ENCODE measurements around the gene C11orf52. TPM values are rescaled to one million over a fixed set of nuclear protein-coding genes. Genes with fewer than 3 reads are reported as not detected.

Gene C11orf52, protein sequence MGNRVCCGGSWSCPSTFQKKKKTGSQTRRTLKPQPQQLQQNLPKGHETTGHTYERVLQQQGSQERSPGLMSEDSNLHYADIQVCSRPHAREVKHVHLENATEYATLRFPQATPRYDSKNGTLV
- total RNA-seq (2021): 4.0 and 4.4 TPM in 2 replicates
- long read RNA-seq, transcript C11orf52-201 (4 exons, 1,141 nt): major isoform, 7 of 9 reads
- long read RNA-seq, partial matches to known transcripts: 0 of 9 reads
- long read RNA-seq, other reads (novel, unspliced or antisense): 2 of 9 reads

DNA sequence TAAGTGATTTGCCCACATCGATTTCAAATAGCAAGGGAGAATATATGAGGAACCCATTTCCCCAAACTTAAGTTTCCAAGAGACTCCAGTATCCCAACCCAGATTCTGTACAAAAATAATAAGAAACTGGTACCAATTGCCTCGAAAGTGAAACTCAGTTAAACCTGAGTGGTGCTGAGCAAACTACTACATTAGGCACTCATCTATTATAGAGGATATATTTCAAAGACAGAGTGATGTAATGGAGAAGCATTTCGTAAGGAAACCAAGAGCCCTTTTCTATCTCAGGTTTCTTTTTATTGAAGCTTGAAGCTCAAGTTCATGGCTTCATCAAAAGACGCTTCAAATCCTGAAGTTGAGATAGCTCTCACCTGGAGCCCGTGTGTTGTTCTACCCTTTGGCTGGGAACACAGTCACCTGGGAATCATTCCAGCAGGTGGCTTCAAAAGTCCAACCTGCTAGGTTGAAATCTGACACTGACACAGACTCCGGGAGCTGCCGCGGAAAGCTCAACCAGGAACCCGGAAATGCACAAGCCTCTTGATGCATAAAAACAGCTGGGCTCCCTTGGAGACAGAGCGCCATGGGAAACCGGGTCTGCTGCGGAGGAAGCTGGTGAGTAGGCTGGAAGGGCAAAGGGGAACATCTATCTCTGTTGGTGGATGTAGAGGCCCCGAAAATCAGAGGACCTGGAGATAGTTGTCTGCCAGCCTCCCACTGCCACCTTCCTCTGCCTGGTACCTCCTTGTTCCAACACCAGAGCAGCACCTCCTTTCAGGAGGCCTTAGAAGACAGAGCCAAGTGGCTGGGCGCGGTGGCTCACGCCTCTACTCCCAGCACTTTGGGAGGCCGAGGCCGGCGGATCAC, at the start of gene C11orf52:
TSS of gene C11orf52 (plus strand) at position 524 of the 867 bp plus-strand sequence. CDS start at position 584, 60 bp downstream.
- H3K9ac ChIP-seq (ENCODE audit: extremely low read depth, insufficient read length, low read length): peak within 1 kb of the TSS; percentile 9
- peak; percentile 94 for DNase-seq
- H2BK15ac ChIP-seq (ENCODE audit: low read depth, low read length): no peak within 1 kb of the TSS
- no peaks in the 10 kb centered on the region for H3K23me2 ChIP-seq (ENCODE audit: insufficient read length, low read depth, low read length, poor library complexity, severe bottlenecking)
- no peak within 1 kb of the TSS for H3K27ac ChIP-seq (ENCODE audit: insufficient read length, low read depth, low read length)
- H4K5ac ChIP-seq (ENCODE audit: insufficient read length, low read depth, low read length): no peak within 1 kb of the TSS
- H2BK5ac ChIP-seq (ENCODE audit: insufficient read length, low read length): no peak within 1 kb of the TSS
- Mint-ChIP-seq H3K27ac (peak within 1 kb of the TSS in 2 of 3 experiments; percentile 78 to 89; a peak in 4 of 7 replicates), H3K27me3 (ENCODE audit: low read depth) (no peaks in the 10 kb centered on the region), H3K36me3 (ENCODE audit: insufficient read depth in 1 of 3, low read depth in 3 of 3) (no peaks in the 10 kb centered on the region), H3K4me1 (peaks cover 25 to 30% of the 10 kb centered on the region in 2 experiments), H3K9me3 (no peaks in the 10 kb centered on the region), H3K4me3 (peak within 1 kb of the TSS; percentile 58 to 62; a peak in 4 of 5 replicates)
- H4K91ac ChIP-seq (ENCODE audit: insufficient read length, low read depth, low read length): no peak within 1 kb of the TSS
- H3K4ac ChIP-seq (ENCODE audit: low read depth, low read length): no peak within 1 kb of the TSS
- H3K23ac ChIP-seq (ENCODE audit: insufficient read length, low read depth, low read length): no peak within 1 kb of the TSS
- no peak within 1 kb of the TSS for H2AK5ac ChIP-seq (ENCODE audit: insufficient read length, low read length)
- H4K8ac ChIP-seq (replicated peaks; ENCODE audit: insufficient read length, low read depth, low read length): no peak within 1 kb of the TSS
- peak within 1 kb of the TSS; percentile 28 for H3K4me2 ChIP-seq (ENCODE audit: insufficient read depth, insufficient read length, low read length)
- H2BK12ac ChIP-seq (ENCODE audit: insufficient read length, low read depth, low read length): peak within 1 kb of the TSS; percentile 51
- peak within 1 kb of the TSS; percentile 32; the same call in 1 of the 2 replicates for H3K14ac ChIP-seq (ENCODE audit: insufficient read depth, low read length)
- H3K9me3 ChIP-seq (ENCODE audit: control insufficient read depth, low read depth, low read length): no peaks in the 10 kb centered on the region
- no peak within 1 kb of the TSS for H3K56ac ChIP-seq (ENCODE audit: insufficient read length, low read depth, low read length)
- peak within 1 kb of the TSS; percentile 50 for H3K18ac ChIP-seq (ENCODE audit: insufficient read length, low read depth, low read length)
- H3K27me3 ChIP-seq (ENCODE audit: insufficient read depth, low read length): no peaks in the 10 kb centered on the region
- H3K79me2 ChIP-seq (ENCODE audit: insufficient read depth, low read length): no peaks in the 10 kb centered on the region
- no CpG with 5 or more reads among the region's 19 CpGs for WGBS (ENCODE audit: extremely low coverage, insufficient read length, low lambda C conversion rate)
- H4K20me1 ChIP-seq (ENCODE audit: control insufficient read depth, insufficient read depth, insufficient read length): no peaks in the 10 kb centered on the region
- no peaks in the 10 kb centered on the region for H3K4me1 ChIP-seq (ENCODE audit: insufficient read depth, low read length)
- no peak within 1 kb of the TSS for H2BK20ac ChIP-seq (ENCODE audit: low read depth, low read length, poor library complexity, severe bottlenecking)
- H2AFZ ChIP-seq (ENCODE audit: low read length): peak within 1 kb of the TSS; percentile 32
- no peak within 1 kb of the TSS for H3T11ph ChIP-seq (ENCODE audit: low read length)
- no peak within 1 kb of the TSS for H2BK120ac ChIP-seq (ENCODE audit: low read depth, low read length, poor library complexity, severe bottlenecking)
- no peaks in the 10 kb centered on the region for H3K79me1 ChIP-seq (ENCODE audit: insufficient read depth, low read depth, low read length, poor library complexity, severe bottlenecking)
- TF ChIP-seq, protein P1, sequence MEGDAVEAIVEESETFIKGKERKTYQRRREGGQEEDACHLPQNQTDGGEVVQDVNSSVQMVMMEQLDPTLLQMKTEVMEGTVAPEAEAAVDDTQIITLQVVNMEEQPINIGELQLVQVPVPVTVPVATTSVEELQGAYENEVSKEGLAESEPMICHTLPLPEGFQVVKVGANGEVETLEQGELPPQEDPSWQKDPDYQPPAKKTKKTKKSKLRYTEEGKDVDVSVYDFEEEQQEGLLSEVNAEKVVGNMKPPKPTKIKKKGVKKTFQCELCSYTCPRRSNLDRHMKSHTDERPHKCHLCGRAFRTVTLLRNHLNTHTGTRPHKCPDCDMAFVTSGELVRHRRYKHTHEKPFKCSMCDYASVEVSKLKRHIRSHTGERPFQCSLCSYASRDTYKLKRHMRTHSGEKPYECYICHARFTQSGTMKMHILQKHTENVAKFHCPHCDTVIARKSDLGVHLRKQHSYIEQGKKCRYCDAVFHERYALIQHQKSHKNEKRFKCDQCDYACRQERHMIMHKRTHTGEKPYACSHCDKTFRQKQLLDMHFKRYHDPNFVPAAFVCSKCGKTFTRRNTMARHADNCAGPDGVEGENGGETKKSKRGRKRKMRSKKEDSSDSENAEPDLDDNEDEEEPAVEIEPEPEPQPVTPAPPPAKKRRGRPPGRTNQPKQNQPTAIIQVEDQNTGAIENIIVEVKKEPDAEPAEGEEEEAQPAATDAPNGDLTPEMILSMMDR (conservative IDR thresholded peaks at IDR 0.05): peak; percentile 41; the same call in 2 of the 3 replicates

All from H9 (cell line).